H1 (cell line): ENCODE results near the gene ZNF396. TPM values are rescaled to one million over a fixed set of nuclear protein-coding genes. Genes with fewer than 3 reads are reported as not detected.

Experiments used
- ASH2L ChIP-seq: fragments of 200-600, 300-600 bp; sonication (generic); IDR thresholded peaks from one replicate; pipeline ENCODE4 v1.7.1; 2017; ENCODE audit warnings: low read length
- CBX5 ChIP-seq: fragments of 300-800, 300-1000 bp; sonication (generic); IDR thresholded peaks from 2 replicates; pipeline ENCODE4 v1.7.1; 2016; ENCODE audit warnings: antibody characterized with exemption, low read length, low read depth
- CTCF ChIP-seq, 3 experiments: IDR thresholded peaks; 1 replicate in 2 of 3; 2 replicates in 1 of 3; pipeline versions ENCODE4 v1.5.1 to v1.6.1; 2011; ENCODE audit warnings: low read length in 3 of 3, mild to moderate bottlenecking in 3 of 3, inconsistent platforms in 2 of 3, low read depth in 1 of 3, moderate library complexity in 1 of 3; ENCODE audit not compliant: insufficient read depth in 1 of 3; ENCODE audit errors: control extremely low read depth in 1 of 3
- HDAC6 ChIP-seq: IDR thresholded peaks from one replicate; pipeline ENCODE4 v1.7.1; 2012; ENCODE audit warnings: low read depth, mild to moderate bottlenecking, inconsistent platforms, low read length, moderate library complexity
- NANOG ChIP-seq: IDR thresholded peaks from 2 replicates; pipeline ENCODE4 v1.6.1; 2011; ENCODE audit warnings: low read length, low read depth, mild to moderate bottlenecking, inconsistent platforms; ENCODE audit not compliant: insufficient read depth, poor library complexity, severe bottlenecking
- RAD21 ChIP-seq, 2 experiments: IDR thresholded peaks in 1 of 2; conservative IDR thresholded peaks in 1 of 2; 2 replicates each; pipeline ENCODE4 v1.6.1; 2011; ENCODE audit warnings: low read depth in 2 of 2, low read length in 2 of 2, improper control_type of control experiment in 1 of 2, inconsistent platforms in 1 of 2, mild to moderate bottlenecking in 1 of 2, moderate library complexity in 1 of 2
- RXRA ChIP-seq: IDR thresholded peaks from 2 replicates; pipeline ENCODE4 v1.6.1; 2011; ENCODE audit warnings: low read depth, mild to moderate bottlenecking, low read length, moderate library complexity; ENCODE audit not compliant: insufficient read depth
- SIRT6 ChIP-seq: IDR thresholded peaks from one replicate; pipeline ENCODE4 v1.7.1; 2012; ENCODE audit warnings: low read length, inconsistent platforms
- SP2 ChIP-seq: IDR thresholded peaks from 2 replicates; pipeline ENCODE4 v1.6.1; 2012; ENCODE audit warnings: mild to moderate bottlenecking, low read length, inconsistent platforms
- SP4 ChIP-seq: IDR thresholded peaks from 2 replicates; pipeline ENCODE4 v1.6.1; 2012; ENCODE audit warnings: low read length, inconsistent platforms
- TBP ChIP-seq: IDR thresholded peaks from 2 replicates; pipeline ENCODE4 v1.6.1; 2011; ENCODE audit warnings: low read depth, low read length, improper control_type of control experiment
- TEAD4 ChIP-seq: IDR thresholded peaks from 2 replicates; pipeline ENCODE4 v1.6.1; 2012; ENCODE audit warnings: low read depth, low read length, inconsistent platforms, mixed read lengths
- YY1 ChIP-seq: IDR thresholded peaks from 2 replicates; pipeline ENCODE4 v1.6.1; 2011; ENCODE audit warnings: low read depth, mild to moderate bottlenecking, low read length
- ZNF274 ChIP-seq: IDR thresholded peaks from 2 replicates; pipeline ENCODE4 v1.7.0; 2012; ENCODE audit warnings: low read length, borderline replicate concordance; ENCODE audit errors: extremely low read depth
- polyA plus RNA-seq, 7 experiments: library from polyadenylated mRNA; depleted of rRNA in 3 of 7; stranded (reverse) in 5 of 7; unstranded in 2 of 7; fragments of >200 nt in 5 of 7; fragments of 200-250 nt in 2 of 7; gene quantifications; 1 replicate in 5 of 7; 2 replicates in 1 of 7; 4 replicates in 1 of 7; pipeline versions ENCODE4 v1.2.1 to v1.2.3, GENCODE V29; 2011 to 2013; ENCODE audit warnings: missing spikeins in 2 of 7, mixed read lengths in 2 of 7
- total RNA-seq: library from RNA; stranded (reverse); fragmentation: NEBNext Ultra II Directional; extraction: Animal tissue kit (Norgen Biotek cat#: 25700); gene quantifications from 2 replicates; pipeline ENCODE4 v1.2.1, GENCODE V29; 2021
- TF ChIP-seq, protein P1 (sequence below): IDR thresholded peaks from 2 replicates; pipeline ENCODE4 v1.6.1; 2012; ENCODE audit warnings: low read length, inconsistent platforms

Gene ZNF396
- total and polyA plus RNA-seq, 2 of the 8 experiments (the other 6 are each of a cell fraction or from before 2014, with no cell fraction given): 0.44 to 0.74 TPM

DNA sequence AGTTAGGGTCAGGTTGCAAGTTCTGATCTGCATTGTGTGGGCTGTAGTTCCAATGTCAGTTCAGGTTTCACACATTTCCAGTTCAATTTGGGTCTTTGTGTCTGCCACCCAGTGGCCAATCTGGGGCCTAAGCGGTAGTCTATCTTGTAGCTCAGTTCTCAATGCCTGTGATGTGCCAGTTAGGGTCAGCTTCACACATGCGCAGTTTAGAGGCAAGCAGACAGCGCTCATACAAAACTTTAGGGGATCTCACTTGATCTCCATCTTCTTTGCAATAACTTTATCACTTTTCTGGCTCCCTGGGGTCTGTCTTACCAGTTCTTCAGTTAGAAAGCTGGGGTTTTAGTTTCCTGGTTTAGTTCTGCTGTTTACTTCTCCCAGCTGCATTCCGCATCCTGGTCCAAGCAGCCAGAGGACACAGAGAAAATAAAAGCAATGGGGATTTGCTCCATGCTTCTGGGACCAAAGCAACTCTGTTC lies 22.0 kb downstream of the ZNF396 start (continued):
- TF ChIP-seq ASH2L (no peak), CTCF (IDR thresholded peaks at IDR 0.05; ENCODE audit: control extremely low read depth in 1 of 3, insufficient read depth in 1 of 3, low read depth in 1 of 3, low read length in 3 of 3) (peak; percentile 60 to 89 (median 67)), NANOG (no peak), RXRA (no peak), SP2 (no peak), ZNF274 (no peak), RAD21 (IDR thresholded peaks at IDR 0.05 in 1 of 2, conservative IDR thresholded peaks at IDR 0.05 in 1 of 2; ENCODE audit: low read depth in 2 of 2, low read length in 2 of 2) (peak; percentile 59 to 73), CBX5 (no peak), YY1 (0 out of 2 replicates have a peak, but pooled peaks have one; percentile 24), HDAC6 (no peak), TEAD4 (no peak), TBP (no peak), SIRT6 (no peak), SP4 (no peak)
- TF ChIP-seq, protein P1, sequence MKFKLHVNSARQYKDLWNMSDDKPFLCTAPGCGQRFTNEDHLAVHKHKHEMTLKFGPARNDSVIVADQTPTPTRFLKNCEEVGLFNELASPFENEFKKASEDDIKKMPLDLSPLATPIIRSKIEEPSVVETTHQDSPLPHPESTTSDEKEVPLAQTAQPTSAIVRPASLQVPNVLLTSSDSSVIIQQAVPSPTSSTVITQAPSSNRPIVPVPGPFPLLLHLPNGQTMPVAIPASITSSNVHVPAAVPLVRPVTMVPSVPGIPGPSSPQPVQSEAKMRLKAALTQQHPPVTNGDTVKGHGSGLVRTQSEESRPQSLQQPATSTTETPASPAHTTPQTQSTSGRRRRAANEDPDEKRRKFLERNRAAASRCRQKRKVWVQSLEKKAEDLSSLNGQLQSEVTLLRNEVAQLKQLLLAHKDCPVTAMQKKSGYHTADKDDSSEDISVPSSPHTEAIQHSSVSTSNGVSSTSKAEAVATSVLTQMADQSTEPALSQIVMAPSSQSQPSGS: no peak
